Measurements from ENCODE around the gene SNX2.

GRCh38 chr5:122736086-122736845, 38.6 kb upstream of the SNX2 start:
- no peak for TF ChIP-seq EZH2 (IDR thresholded peaks at IDR 0.05; ENCODE audit: insufficient read depth, poor library complexity, severe bottlenecking)
- TF ChIP-seq EZH2phosphoT487 (IDR thresholded peaks at IDR 0.05; ENCODE audit: insufficient read depth, low read depth): no peak
